GM19397 (cell line): ENCODE data around the gene CHURC1.

ENCODE experiments used
- ATAC-seq: cut with Tn5 transposase; IDR thresholded peaks from one replicate; pipeline ENCODE4 v1.9.1; 2021; ENCODE audit warnings: mild to moderate bottlenecking, moderate library complexity; ENCODE audit not compliant: unreplicated experiment

Gene CHURC1

DNA sequence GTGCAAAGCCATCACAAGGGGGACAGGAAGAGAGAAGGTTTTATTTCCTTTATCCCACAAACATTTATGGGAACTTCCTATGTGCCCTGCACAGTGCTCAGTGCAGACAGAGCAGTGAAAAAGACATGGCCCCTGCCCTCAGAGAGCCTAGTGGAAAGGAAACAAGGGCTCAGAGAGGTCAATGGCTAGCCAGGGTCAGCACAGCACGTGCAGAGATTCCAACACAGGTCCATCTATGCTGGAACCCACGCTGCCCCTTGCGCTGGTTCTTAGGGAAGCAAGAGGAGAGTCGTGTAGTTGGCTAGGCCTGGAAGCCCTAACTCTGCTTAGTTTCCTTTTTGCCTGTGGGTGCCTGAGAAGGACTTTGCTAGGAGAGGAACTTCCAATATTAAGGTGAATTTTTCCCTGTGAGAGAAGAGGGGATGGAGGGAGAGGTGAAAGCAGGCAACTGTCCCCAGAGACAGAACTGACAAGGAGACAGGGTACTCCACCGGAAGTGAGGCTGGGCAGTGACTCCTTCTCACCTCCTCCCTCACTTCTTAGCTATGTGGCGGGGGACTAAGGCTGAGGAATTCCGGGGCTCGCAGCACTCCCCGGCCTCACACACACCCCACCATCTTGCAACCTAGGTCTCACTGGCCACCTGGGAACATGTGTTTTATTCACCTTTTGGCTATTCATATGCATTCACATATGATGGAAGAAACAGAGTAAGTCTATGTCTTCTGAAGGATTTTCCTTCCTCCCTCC, 40.4 kb downstream of the CHURC1 start:
- no peak for ATAC-seq

DNA sequence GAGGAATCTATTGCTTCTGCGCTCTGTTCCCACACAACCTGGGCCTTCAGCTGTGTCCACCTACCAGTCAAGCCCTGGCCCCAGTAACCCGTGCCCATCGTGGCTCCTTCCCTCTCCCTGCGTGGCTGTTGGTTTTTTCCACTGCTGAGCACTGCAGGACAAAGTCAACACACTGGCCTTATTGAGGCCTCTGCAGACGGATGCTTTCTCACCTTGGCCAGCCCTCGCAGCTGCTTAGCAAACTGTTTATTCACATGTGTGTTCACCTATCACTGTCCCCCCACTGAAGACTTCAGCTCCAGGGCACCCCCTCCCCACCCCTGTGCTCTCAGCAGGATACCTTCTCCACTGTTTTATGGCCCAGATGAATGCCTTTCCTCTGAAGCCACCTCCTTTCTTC, 41.0 kb downstream of the CHURC1 start:
- ATAC-seq = no peak

DNA sequence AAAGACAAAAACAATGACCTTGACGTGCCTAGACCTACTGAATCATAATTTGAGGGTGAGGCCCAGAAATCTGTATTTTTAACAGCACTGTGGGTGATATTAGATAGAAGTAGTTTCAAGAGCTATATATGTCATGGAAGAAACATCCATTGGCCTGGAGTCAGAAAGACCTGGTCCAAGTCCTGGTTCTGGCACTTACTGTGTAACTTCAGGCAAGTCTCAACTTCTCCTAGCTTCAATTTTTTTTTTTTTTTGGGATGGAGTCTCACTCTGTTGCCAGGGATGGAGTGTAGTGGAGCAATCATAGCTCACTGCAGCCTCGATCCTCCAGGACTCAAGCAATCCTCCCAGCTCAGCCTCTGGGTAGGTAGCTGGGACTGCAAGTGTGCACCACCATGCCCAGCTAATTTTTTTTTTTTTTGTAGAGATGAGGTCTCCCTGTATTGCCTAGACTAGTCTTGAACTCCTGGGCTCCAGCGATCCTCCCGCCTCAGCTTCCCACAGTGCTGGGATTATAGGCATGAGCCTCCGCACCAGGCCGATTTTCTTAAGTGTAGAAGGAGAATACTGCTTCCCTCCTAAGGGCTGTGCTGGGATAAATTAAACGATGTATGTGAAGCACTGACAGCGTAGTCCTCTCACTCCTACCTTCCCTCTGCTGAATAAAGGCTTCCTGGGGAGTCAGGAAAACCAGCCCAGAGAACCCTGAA, 42.6 kb downstream of the CHURC1 start:
- no peak for ATAC-seq

DNA sequence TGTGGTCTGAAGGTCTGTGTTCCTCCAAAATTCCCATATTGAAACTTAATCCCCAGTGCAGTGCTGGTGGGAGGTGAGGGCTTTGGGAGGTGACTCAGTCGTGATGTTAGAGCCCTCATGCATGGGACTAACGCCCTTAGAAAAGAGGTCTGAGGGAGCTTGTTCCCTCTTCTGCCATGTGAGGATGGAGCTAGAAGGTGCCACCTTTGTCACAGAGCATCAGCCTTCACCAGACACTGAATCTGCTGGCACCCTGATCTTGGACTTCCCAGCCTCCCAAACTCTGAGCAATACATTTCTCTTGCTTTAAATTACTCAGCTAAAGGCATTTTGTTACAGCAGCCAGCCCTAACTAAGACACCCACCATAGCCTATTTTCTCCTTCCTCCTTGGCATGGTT, 43.9 kb downstream of the CHURC1 start:
- ATAC-seq = no peak

DNA sequence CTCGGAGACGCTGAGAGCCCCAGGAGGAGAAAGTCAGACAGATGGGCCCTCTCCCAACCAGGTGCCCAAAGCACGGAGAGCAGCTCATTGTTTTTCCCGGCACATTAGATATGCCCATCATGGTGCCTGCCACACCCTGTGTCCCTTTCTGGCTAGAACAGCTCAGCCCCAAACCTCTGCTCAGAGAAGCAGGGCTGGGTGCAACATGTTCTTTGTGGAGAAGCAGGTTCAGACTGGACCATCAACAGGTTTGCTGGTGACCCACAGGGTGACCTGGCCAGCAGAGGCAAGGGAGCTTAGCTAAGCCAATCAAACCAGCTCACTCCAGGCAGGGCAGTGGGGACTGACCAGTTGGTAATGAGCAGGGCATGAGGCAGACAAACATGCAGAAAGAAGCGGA, 44.5 kb downstream of the CHURC1 start:
- ATAC-seq = no peak

DNA sequence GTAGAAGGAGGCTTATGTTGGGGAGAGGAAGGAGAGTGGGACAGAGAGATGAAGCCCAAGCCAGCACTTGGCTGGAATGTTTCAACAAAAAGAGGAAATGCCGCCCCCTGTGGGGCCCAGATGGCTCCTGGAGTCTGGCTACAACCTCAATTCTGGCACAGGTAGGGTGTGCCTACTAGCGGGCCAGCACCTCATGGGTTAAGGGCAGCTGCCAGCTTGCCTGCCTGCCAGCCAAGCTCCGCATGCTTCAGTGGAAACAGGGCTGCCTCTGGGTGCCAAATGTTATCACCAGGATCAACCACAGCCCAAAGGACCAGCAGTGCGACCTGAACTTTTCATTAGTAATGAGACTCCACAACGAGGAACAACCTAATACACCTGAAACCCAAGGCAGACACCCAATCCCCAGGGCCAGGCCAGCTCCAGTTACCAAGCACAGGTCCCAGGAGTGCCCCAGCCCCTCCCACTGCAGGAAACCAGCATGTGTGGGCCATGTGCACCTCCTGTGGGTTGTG, 46.6 kb downstream of the CHURC1 start:
- no peak for ATAC-seq

DNA sequence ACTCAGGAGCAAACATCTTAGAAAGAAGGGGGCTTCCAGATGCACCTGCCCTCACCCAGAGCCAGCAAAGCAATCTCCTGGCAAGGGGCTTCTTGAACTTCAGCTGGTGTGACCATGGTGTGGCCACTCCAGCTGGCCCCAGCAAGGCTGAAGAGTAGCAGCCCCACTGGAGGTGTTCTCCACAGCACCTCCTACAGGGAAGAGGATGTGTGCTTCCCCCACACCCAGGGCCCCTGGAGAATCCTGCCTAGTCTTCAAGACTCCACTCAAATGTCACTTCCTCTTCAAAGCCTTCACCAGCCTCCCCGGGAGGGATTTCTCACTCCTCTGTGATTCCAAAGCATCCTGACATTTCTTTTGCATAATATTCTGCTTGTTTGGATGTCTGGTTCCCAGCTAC, 49.4 kb downstream of the CHURC1 start:
- no peak for ATAC-seq

DNA sequence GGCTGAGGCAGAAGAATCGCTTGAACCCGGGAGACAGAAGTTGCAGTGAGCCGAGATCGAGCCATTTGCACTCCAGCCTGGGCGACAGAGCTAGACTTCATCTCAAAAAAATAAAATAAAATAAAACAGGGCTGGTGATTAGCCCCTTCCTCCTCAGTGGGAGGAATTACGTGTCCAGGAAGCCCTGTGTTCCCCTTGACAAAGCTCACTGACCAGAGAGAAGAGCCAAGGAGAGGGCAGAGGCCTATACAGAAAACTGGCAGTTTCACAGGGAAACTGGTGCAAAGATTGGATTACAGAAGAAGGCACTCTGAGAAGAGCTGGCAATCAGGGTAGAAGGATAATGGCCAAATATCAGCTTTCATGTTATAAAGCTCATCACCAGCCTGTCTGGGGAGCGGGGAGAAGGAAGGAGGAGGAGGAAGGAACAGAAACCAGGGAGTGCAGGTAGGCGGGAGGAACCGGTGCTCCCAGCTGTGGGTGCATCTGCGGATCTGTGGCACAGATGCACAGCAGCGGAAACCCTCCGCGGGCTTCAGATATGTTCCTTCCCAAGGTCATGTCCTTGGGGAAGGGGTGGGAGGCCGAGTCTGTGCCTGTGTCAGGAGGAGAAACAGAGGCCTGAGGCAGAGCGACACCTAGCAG, 51.2 kb downstream of the CHURC1 start:
- no peak for ATAC-seq

DNA sequence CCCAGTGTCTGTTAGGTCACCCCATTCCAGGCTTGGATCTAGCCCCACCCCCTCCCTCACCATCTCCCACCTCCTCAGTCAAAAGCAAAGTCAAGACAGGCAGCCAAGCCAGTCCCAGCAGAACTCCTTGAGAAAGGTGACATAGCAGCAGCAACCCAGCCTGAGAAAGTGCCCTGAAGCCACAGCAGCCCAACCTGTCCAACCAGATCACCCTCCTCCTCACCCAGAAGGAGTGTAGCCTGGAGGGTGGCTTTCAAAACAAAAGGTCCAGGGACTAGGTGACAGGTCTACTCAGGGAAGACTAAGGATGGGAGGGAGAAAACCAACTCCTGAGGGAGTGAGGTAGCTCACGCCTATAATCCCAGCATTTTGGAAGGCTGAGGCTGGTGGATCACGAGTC, 52.7 kb downstream of the CHURC1 start:
- no peak for ATAC-seq

DNA sequence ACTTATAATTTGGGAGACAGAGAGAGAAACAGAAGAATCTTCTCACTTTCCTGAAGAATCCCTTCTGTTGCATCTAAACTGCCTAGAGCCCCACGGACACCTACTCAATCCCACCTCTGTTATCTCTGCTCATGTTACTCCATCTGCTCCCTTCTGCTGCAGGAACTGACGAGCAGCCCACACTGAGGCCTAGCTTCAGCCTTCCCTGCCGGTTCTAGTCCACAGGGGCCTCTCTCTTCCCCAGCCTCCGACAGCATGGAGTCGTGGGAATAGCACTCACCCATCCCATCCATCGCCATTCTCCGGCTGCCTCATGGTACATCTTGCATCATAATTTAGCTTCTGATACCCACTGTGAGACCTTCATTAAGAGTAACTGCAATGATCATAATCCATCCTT, 53.9 kb downstream of the CHURC1 start:
- no peak for ATAC-seq

DNA sequence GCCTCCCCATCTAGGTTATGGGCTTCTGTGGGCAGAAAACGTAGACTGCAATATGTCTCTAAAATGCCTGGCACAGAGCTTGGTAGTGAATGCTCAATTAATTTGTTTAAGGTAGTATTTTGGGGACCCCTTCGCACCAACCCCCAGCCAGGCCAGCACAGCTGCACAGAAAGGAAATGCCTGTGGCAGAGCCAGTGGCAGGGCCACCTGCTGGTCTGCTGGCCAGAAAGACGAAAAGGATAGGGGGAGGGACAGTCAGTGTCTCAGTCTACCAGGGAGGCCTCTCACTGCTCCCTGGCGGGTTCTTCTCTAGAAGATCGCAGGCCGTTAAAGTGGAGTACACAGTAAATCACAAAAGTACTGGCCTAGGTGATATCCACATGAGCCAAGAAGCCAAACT, 54.4 kb downstream of the CHURC1 start:
- no peak for ATAC-seq

DNA sequence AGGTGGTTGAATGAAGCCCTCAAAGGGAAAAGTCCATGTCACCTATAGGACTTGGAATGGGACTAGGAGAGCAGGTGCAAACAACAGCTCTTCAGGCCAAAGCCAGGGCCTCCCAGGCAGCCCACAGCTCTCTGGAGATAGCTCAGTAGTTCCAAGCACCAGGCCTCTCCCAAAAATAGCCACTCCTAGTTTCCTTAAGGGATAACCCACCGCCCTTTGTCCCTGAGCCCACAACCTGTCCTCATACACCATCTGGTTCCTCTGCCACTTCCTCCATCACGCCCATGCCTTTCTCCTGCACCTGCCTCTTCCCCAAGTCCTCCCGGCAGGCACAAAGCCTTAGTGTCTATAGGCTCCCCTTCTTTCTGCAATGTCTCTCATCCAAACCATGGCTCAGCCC, 55.8 kb downstream of the CHURC1 start:
- ATAC-seq = no peak

DNA sequence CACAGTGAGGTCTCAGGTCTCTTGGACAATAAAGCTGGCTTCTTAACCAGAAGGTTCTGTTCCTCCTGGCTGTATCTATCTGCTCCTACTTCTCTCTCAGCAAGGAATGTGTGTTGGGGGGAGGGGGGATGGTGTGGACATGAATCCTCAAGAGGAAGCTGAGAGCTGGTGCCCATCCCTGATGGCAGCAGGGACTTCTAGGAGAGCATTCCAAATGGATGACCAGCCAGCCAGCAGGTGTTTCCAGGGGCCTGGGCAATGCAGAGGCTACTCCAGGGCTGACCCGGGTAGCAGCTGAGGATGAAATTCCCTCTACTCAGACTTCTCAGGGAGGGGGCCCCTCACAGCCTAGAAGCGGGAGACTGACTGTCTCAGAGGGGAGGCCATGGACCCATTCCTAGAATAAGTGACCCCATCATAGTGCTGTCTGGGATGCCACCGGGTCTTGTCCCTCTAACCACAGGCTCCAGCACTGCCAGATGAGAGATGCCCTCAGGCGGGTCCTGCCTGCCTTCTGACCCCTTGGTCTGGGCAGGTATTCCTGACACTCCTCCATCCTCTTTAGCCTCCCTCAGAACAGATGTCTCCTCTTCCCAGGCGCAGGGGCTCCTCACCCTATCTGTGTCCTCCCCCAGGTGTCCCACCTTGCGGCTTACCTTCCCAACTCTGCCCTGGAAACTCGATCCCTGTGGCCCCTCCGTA, 56.7 kb downstream of the CHURC1 start:
- ATAC-seq = no peak

DNA sequence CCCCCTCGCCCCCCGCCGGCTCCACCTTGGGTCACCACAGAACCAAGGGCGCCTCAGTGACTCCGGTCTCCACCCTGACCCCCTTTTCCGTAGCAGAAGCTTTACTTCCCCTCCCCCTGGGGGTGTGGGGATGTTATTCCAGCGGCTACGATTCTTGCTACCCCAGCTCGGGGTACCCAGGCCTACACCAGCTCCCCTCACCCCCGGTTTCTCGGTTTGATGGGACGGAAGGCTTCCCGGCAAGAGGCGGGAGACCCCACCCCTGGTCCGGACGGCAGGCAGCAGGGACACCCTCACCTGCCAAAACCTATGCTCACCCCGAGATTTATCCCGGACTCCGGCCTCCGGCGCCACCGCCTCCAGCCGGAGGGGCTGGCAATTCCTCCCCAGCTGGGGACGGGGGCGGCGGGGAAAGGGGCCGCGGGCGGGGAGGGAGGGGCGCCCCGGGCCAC, 57.3 kb downstream of the CHURC1 start:
- ATAC-seq = no peak

DNA sequence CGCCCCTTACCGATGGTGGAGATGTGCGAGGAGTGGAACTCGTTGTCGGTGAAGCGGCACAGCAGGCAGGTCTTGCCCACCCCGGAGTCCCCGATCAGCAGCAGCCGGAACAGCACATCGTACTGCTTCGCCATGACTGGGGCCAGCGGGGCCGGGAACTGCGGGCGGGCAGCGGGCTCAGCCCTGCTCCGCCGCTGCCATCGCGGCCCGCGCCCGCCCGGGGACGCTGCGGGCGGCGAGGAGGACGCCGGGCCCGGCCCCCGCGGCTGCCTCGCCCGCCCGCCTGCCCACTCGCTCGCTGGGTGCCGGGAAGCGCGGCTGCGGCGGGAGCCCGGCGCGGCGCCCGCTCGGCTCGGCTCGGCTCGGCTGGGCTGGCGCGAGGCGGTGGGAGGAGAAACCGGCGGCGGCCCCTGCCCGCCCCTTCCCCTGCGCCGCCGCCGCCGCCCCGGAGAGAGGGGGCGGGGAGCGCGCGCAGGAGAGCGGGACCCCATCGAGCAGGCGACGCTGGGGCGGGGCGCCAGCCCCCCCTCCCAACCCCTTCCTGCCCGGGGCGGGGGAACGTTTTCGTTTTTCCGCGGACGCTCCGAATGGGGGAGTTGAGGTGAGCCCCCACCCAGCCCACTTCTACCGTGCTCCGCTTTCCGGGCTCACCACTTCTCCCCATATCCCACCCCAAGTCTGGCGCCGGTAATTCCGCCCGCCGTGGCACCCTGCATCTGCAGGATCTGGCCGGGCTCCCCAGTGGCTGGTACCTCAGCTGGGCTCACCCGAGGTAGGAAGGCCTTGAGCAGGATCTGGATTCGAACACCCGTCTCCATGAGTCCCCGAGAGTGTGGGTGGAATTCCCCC, 57.9 kb downstream of the CHURC1 start, which contains the start of gene RAB15:
TSS of gene RAB15 (minus strand) at position 394 of the 849 bp plus-strand sequence. CDS start at position 134, 260 bp downstream.
- no peak for ATAC-seq

DNA sequence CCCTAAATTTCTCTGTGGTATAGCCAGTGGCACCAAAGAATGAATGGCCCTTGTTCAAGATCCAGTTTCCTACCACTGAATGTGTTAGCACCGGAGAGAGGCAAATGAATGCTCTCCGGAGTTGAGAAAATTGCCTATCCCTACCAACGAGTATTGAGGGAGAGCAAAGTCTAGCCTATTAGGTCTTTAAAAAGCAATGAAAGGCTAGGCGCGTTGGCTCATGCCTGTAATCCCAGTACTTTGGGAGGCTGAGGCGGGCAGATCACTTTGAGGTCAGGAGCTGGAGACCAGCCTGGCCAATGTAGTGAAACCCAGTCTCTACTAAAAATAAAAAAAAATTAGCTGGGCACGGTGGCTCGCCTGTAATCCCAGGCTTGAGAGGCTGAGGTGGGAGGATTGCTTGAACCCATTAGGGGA, 58.8 kb downstream of the CHURC1 start:
- no peak for ATAC-seq

DNA sequence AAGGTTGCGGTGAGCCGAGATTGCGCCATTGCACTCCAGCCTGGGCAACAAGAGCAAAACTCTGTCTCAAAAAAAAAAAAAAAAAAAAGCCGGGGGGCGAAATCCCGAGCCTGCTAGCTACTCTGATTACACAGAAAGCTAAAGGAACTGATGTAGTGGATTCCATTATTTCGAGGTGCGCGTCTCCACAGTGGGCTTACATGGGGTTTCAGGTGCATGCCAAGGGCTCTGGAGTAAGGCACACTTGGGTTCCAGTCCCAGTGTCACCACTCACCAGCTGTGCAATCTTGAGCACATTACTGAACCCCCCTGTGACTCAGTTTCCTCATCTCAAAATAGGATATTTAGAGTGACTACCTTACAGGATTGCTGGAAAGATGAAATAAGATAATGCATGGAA, 59.6 kb downstream of the CHURC1 start:
- ATAC-seq = no peak

DNA sequence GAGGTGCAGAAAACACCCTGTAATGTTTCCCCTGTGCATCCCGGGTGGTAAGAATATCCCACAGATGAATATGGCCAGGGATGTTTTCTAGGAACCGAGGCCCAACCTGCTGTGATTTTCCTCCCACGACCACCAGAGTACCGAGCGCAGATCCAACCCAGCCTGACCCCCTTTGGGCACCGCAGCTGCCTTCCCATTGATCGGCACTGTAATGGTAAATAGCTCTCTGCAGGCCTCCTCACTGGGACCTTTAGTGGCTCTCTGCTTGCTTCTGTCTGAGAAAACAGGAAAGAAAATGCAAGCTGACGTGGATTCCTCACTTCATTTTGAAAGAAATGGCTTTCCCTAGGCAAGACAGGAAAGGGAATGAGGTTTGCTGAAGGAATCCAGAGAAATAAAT, 60.3 kb downstream of the CHURC1 start:
- ATAC-seq = no peak

DNA sequence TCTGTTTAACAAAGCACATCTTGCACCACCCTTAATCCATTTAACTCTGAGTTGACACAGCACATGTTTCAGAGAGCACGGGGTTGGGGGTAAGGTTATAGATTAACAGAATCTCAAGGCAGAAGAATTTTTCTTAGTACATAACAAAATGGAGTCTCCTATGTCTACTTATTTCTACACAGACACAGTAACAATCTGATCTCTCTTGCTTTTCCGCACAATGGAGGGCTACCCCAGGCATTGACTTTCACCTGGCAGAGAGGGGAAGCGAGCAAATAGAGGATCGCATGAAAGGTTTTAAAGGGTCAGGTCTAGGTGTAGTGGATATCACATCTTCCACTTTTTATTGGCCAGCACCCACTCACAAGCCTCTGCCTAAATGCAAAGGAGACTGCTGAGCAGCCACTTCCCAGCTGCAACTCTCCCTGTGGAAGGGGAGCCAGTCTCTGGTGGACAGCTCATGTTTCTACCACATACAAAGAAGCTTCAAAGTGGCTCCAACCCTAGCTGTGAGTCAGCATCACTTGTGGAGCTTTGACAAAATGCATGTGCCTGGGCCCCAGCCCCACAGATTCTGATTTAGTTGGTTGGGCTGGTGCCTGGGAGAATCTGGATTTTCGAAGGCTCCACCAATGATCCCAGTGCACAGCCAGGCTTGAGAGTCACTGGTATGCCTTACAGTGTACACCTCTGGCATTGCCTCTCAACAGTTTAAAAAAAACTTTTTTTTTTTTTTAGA, 65.2 kb downstream of the CHURC1 start:
- no peak for ATAC-seq
